HepG2 (cell line): Measurements from ENCODE around the gene MACROH2A1.

Source experiments
- CTCF ChIP-seq: sonication (generic); formaldehyde crosslinking; IDR thresholded peaks from 2 replicates; pipeline ENCODE4 v1.5.0; 2020; ENCODE audit warnings: mild to moderate bottlenecking, missing genetic modification reagents, moderate library complexity
- EP300 ChIP-seq, 3 experiments: sonication (generic) in 1 of 3; formaldehyde crosslinking in 1 of 3; IDR thresholded peaks; 2 replicates each; pipeline versions ENCODE4 v1.5.1 to v1.6.1; 2011 to 2020; ENCODE audit warnings: low read depth in 2 of 3, low read length in 2 of 3, borderline replicate concordance in 1 of 3, improper control_type of control experiment in 1 of 3, mild to moderate bottlenecking in 1 of 3, missing genetic modification reagents in 1 of 3, moderate library complexity in 1 of 3
- EZH2 ChIP-seq: conservative IDR thresholded peaks from 2 replicates; pipeline ENCODE4 v1.6.1; 2012; ENCODE audit warnings: mild to moderate bottlenecking, low read depth, low read length, moderate library complexity
- FOXP4 ChIP-seq: sonication (generic); formaldehyde crosslinking; IDR thresholded peaks from 2 replicates; pipeline ENCODE4 v1.4.0; 2020; ENCODE audit warnings: missing genetic modification reagents
- KMT2B ChIP-seq: IDR thresholded peaks from 2 replicates; pipeline ENCODE4 v1.6.1; 2016; ENCODE audit warnings: missing genetic modification reagents, missing compliant biosample characterization
- MED1 ChIP-seq: sonication (generic); formaldehyde crosslinking; IDR thresholded peaks from 2 replicates; pipeline ENCODE4 v1.4.0; 2020; ENCODE audit warnings: missing genetic modification reagents
- PATZ1 ChIP-seq: sonication (generic); formaldehyde crosslinking; IDR thresholded peaks from 2 replicates; pipeline ENCODE4 v1.4.0; 2020; ENCODE audit warnings: missing genetic modification reagents
- SMC3 ChIP-seq: IDR thresholded peaks from 2 replicates; pipeline ENCODE4 v1.6.1; 2011; ENCODE audit warnings: low read length, improper control_type of control experiment
- SP140L ChIP-seq: sonication (generic); formaldehyde crosslinking; IDR thresholded peaks from 2 replicates; pipeline ENCODE4 v1.4.0; 2020; ENCODE audit warnings: missing genetic modification reagents, borderline replicate concordance
- SRSF9 ChIP-seq: fragments of 200-400 bp; formaldehyde crosslinking; IDR thresholded peaks from 2 replicates; pipeline ENCODE4 v1.6.1; 2018; ENCODE audit warnings: borderline replicate concordance, mild to moderate bottlenecking, low read depth, low read length; ENCODE audit not compliant: insufficient read depth, poor library complexity, severe bottlenecking
- TBL1XR1 ChIP-seq: fragments of 150-350 bp; IDR thresholded peaks from 2 replicates; pipeline ENCODE4 v1.6.1; 2014; ENCODE audit warnings: borderline replicate concordance, low read length; ENCODE audit not compliant: partially characterized antibody
- ZNF564 ChIP-seq: sonication (generic); formaldehyde crosslinking; IDR thresholded peaks from 2 replicates; pipeline ENCODE4 v1.8.1; 2023; ENCODE audit warnings: mild to moderate bottlenecking, missing genetic modification reagents
- ZNF724P ChIP-seq: sonication (generic); formaldehyde crosslinking; IDR thresholded peaks from 2 replicates; pipeline ENCODE4 v1.8.0; 2022; ENCODE audit warnings: missing genetic modification reagents, borderline replicate concordance

GRCh38 chr5:135422419-135422818, 23.4 kb upstream of the MACROH2A1 start:
- no peak for TF ChIP-seq CTCF
- no peak for TF ChIP-seq ZNF564
- no peak for TF ChIP-seq KMT2B
- TF ChIP-seq EZH2: no peak
- TF ChIP-seq MED1 (CRISPR knock-in tag): no peak
- no peak for TF ChIP-seq SP140L (CRISPR knock-in tag)
- no peak for TF ChIP-seq PATZ1 (CRISPR knock-in tag)
- TF ChIP-seq FOXP4 (CRISPR knock-in tag): no peak
- no peak for TF ChIP-seq SMC3
- TF ChIP-seq SRSF9: no peak
- TF ChIP-seq ZNF724P (CRISPR knock-in tag): no peak
- TF ChIP-seq EP300 (IDR thresholded peaks at IDR 0.05; ENCODE audit: low read depth in 2 of 2, low read length in 2 of 2): no peak
- TF ChIP-seq EP300 (CRISPR knock-in tag; IDR thresholded peaks at IDR 0.05; ENCODE audit: borderline replicate concordance): no peak
- no peak for TF ChIP-seq TBL1XR1
